CD4-positive, alpha-beta T cell (primary cell): ENCODE results near the gene IL9. TPM values are rescaled to one million over a fixed set of nuclear protein-coding genes. Genes with fewer than 3 reads are reported as not detected.

Experiments
- ATAC-seq: fragments of 200-7000 bp; cut with Tn5 transposase; one replicate; pipeline ENCODE4 v1.10.0; 2022; ENCODE audit warnings: mild to moderate bottlenecking; ENCODE audit not compliant: poor library complexity
- CTCF ChIA-PET: fragments of 350-600 bp; sonication (Branson Sonifier 250); formaldehyde crosslinking; loops from one replicate; lab custom pipeline; 2021; ENCODE audit warnings: antibody characterized with exemption, inconsistent platforms; lab: Charles Lee
- POLR2A ChIA-PET: fragments of 350-600 bp; sonication (Branson Sonifier 250); formaldehyde crosslinking; loops from one replicate; lab custom pipeline; 2021; ENCODE audit warnings: antibody characterized with exemption, inconsistent platforms; lab: Charles Lee
- DNase-seq, 14 experiments: peaks; one replicate each; pipeline ENCODE4 v3.0.0-alpha.2; 2013 to 2020; ENCODE audit warnings: mixed read lengths in 2 of 14
- H3K27ac ChIP-seq, 2 donors: one replicate each; pipeline versions ENCODE4 v1.5.1 to v1.7.0; 2013; ENCODE audit warnings: low read length in 2 of 2, low read depth in 1 of 2, mild to moderate bottlenecking in 1 of 2
- H3K27me3 ChIP-seq, 2 experiments: 1 replicate in 1 of 2; 2 replicates in 1 of 2; pipeline versions ENCODE4 v1.6.1 to v1.7.0; 2013; ENCODE audit warnings: low read length in 2 of 2, control low read depth in 1 of 2, mild to moderate bottlenecking in 1 of 2, moderate library complexity in 1 of 2; ENCODE audit not compliant: insufficient read depth in 2 of 2, control insufficient read depth in 1 of 2
- H3K36me3 ChIP-seq: one replicate; pipeline ENCODE4 v1.6.1; 2013; ENCODE audit warnings: low read length, control low read depth; ENCODE audit not compliant: insufficient read depth
- H3K4me1 ChIP-seq: one replicate; pipeline ENCODE4 v1.6.1; 2013; ENCODE audit warnings: low read length, control low read depth; ENCODE audit not compliant: insufficient read depth
- H3K4me3 ChIP-seq: one replicate; pipeline ENCODE4 v1.5.1; 2013; ENCODE audit warnings: mild to moderate bottlenecking, low read length, moderate library complexity
- H3K9me3 ChIP-seq, 2 experiments: 1 replicate in 1 of 2; 2 replicates in 1 of 2; pipeline versions ENCODE4 v1.6.1 to v1.7.0; 2013; ENCODE audit warnings: low read length in 2 of 2, mild to moderate bottlenecking in 2 of 2, control low read depth in 1 of 2, moderate library complexity in 1 of 2; ENCODE audit not compliant: control insufficient read depth in 1 of 2, insufficient read depth in 1 of 2
- H3K27ac Mint-ChIP-seq: one replicate; pipeline ENCODE4 v1.8.0; 2020; ENCODE audit warnings: mixed read lengths
- H3K27me3 Mint-ChIP-seq: one replicate; pipeline ENCODE4 v1.8.0; 2021; ENCODE audit warnings: mixed read lengths
- H3K36me3 Mint-ChIP-seq: one replicate; pipeline ENCODE4 v1.8.0; 2021; ENCODE audit warnings: low read depth, mixed read lengths
- H3K4me1 Mint-ChIP-seq: one replicate; pipeline ENCODE4 v1.8.0; 2021; ENCODE audit warnings: low read depth, mixed read lengths
- H3K4me3 Mint-ChIP-seq: one replicate; pipeline ENCODE4 v1.8.0; 2020; ENCODE audit warnings: mild to moderate bottlenecking, mixed read lengths
- H3K9me3 Mint-ChIP-seq: one replicate; pipeline ENCODE4 v1.8.0; 2020; ENCODE audit warnings: mixed read lengths
- CTCF ChIP-seq: fragments of 200-600 bp; IDR thresholded peaks from one replicate; pipeline ENCODE4 v1.8.0; 2022; ENCODE audit warnings: antibody characterized with exemption, mild to moderate bottlenecking
- intact Hi-C, 2 experiments: fragments of 100-400 bp; cut with DNase I in 1 of 2; cut with micrococcal nuclease in 1 of 2; formaldehyde crosslinking; loops; one replicate each; pipeline versions ENCODE4 v1.15.1 to v1.9.0; 2023 to 2025; cut with DNase I, micrococcal nuclease
- total RNA-seq, 174 experiments: library from RNA in 2 of 174; stranded (reverse) in 2 of 174; gene quantifications; one replicate each; pipeline ENCODE4 v1.2.3 and lab custom pipeline; 2021 to 2026

Gene IL9
- total RNA-seq, 2 experiments from 2014 or later, result not detected

GRCh38 chr5:135850231-135850630 is 45.4 kb downstream of the IL9 start:
- CTCF ChIA-PET, result no interaction called here
- H3K9me3 ChIP-seq, result peaks cover 0 to 6% of the 10 kb centered on the region in 2 experiments
- no peaks in the 10 kb centered on the region for H3K4me1 ChIP-seq
- DNase-seq (no peak), ATAC-seq (no peak)
- intact Hi-C loops, result no loop called here
- no peak overlapping the region for H3K27ac Mint-ChIP-seq
- no peak for TF ChIP-seq CTCF
- H3K27me3 ChIP-seq, result peaks cover 0 to 3% of the 10 kb centered on the region in 2 experiments
- H3K9me3 Mint-ChIP-seq, result no peaks in the 10 kb centered on the region
- no peak overlapping the region for H3K4me3 Mint-ChIP-seq
- H3K36me3 Mint-ChIP-seq, result no peaks in the 10 kb centered on the region
- H3K27me3 Mint-ChIP-seq, result peaks cover 7% of the 10 kb centered on the region
- H3K27ac ChIP-seq, result no peak overlapping the region
- H3K4me1 Mint-ChIP-seq, result no peaks in the 10 kb centered on the region
- POLR2A ChIA-PET, result no interaction called here
- H3K36me3 ChIP-seq, result no peaks in the 10 kb centered on the region
- H3K4me3 ChIP-seq, result no peak overlapping the region

GRCh38 chr5:135847976-135848375 is 47.7 kb downstream of the IL9 start:
- Histone ChIP-seq H3K36me3 (no peaks in the 10 kb centered on the region), H3K27me3 (peaks cover 0 to 5% of the 10 kb centered on the region in 2 experiments), H3K4me3 (no peak overlapping the region), H3K9me3 (peaks cover 0 to 6% of the 10 kb centered on the region in 2 experiments), H3K4me1 (no peaks in the 10 kb centered on the region), H3K27ac (no peak overlapping the region)
- Mint-ChIP-seq H3K36me3 (no peaks in the 10 kb centered on the region), H3K4me1 (no peaks in the 10 kb centered on the region), H3K9me3 (no peaks in the 10 kb centered on the region), H3K27me3 (peaks cover 14% of the 10 kb centered on the region), H3K4me3 (no peak overlapping the region), H3K27ac (no peak overlapping the region)
- ChIA-PET POLR2A (no interaction called here), CTCF (no interaction called here)
- intact Hi-C loops, result no loop called here
- ATAC-seq (no peak), DNase-seq (no peak)
- TF ChIP-seq CTCF, result no peak

GRCh38 chr5:135846311-135846710 is 49.3 kb downstream of the IL9 start:
- ChIA-PET POLR2A (no interaction called here), CTCF (no interaction called here)
- TF ChIP-seq CTCF, result no peak
- H3K4me3 Mint-ChIP-seq, result no peak overlapping the region
- H3K27ac Mint-ChIP-seq, result no peak overlapping the region
- ATAC-seq, result no peak
- H3K36me3 ChIP-seq, result no peaks in the 10 kb centered on the region
- H3K27ac ChIP-seq, result no peak overlapping the region
- no peak for DNase-seq
- no peak overlapping the region for H3K4me3 ChIP-seq
- no peaks in the 10 kb centered on the region for H3K9me3 Mint-ChIP-seq
- no peaks in the 10 kb centered on the region for H3K36me3 Mint-ChIP-seq
- H3K9me3 ChIP-seq, result no peaks in the 10 kb centered on the region
- H3K4me1 Mint-ChIP-seq, result no peaks in the 10 kb centered on the region
- intact Hi-C loops, result no loop called here
- no peaks in the 10 kb centered on the region for H3K4me1 ChIP-seq
- H3K27me3 Mint-ChIP-seq, result peaks cover 27% of the 10 kb centered on the region
- peaks cover 7 to 10% of the 10 kb centered on the region in 2 experiments for H3K27me3 ChIP-seq
